WTC11 (cell line): ENCODE data around the gene LY6G5C. TPM values are rescaled to one million over a fixed set of nuclear protein-coding genes. Genes with fewer than 3 reads are reported as not detected.

Source experiments
- ATF3 ChIP-seq: sonication (generic); formaldehyde crosslinking; conservative IDR thresholded peaks from 2 replicates; pipeline ENCODE4 v1.8.1; 2022; ENCODE audit warnings: mild to moderate bottlenecking, missing genetic modification reagents
- CDX4 ChIP-seq: fragments of 250-450 bp; sonication (Bioruptor Pico); IDR thresholded peaks from 2 replicates; pipeline ENCODE4 v1.9.0; 2021; ENCODE audit warnings: moderate library complexity, mild to moderate bottlenecking, inconsistent platforms, borderline replicate concordance
- EMX1 ChIP-seq: fragments of 250-450 bp; sonication (Bioruptor Pico); IDR thresholded peaks from 2 replicates; pipeline ENCODE4 v1.8.0; 2021; ENCODE audit warnings: mild to moderate bottlenecking
- ESRRA ChIP-seq: sonication (generic); formaldehyde crosslinking; IDR thresholded peaks from 2 replicates; pipeline ENCODE4 v1.8.1; 2022; ENCODE audit warnings: mild to moderate bottlenecking, missing genetic modification reagents, borderline replicate concordance
- FOXJ3 ChIP-seq: sonication (generic); formaldehyde crosslinking; IDR thresholded peaks from 2 replicates; pipeline ENCODE4 v1.9.0; 2021; ENCODE audit warnings: missing genetic modification reagents, mild to moderate bottlenecking, borderline replicate concordance
- GRHL2 ChIP-seq: fragments of 250-450 bp; sonication (Bioruptor Pico); IDR thresholded peaks from 2 replicates; pipeline ENCODE4 v1.8.0; 2022; ENCODE audit warnings: mild to moderate bottlenecking, moderate library complexity; ENCODE audit not compliant: insufficient replicate concordance, severe bottlenecking
- GTF2I ChIP-seq: fragments of 250-450 bp; sonication (Bioruptor Pico); conservative IDR thresholded peaks from 2 replicates; pipeline ENCODE4 v1.4.0; 2021; ENCODE audit warnings: mild to moderate bottlenecking
- HMGA2 ChIP-seq: fragments of 250-450 bp; sonication (Bioruptor Pico); IDR thresholded peaks from 2 replicates; pipeline ENCODE4 v1.4.0; 2021; ENCODE audit warnings: mild to moderate bottlenecking, moderate library complexity
- HMGXB4 ChIP-seq: sonication (generic); formaldehyde crosslinking; IDR thresholded peaks from 2 replicates; pipeline ENCODE4 v1.8.1; 2023; ENCODE audit warnings: mild to moderate bottlenecking, moderate library complexity, missing genetic modification reagents
- JUN ChIP-seq: sonication (generic); formaldehyde crosslinking; IDR thresholded peaks from 2 replicates; pipeline ENCODE4 v1.8.0; 2023; ENCODE audit warnings: mild to moderate bottlenecking, missing genetic modification reagents
- KAT7 ChIP-seq: sonication (generic); formaldehyde crosslinking; IDR thresholded peaks from 2 replicates; pipeline ENCODE4 v1.8.1; 2023; ENCODE audit warnings: missing genetic modification reagents, mild to moderate bottlenecking, borderline replicate concordance
- MXD4 ChIP-seq: fragments of 250-450 bp; sonication (Bioruptor Pico); IDR thresholded peaks from 2 replicates; pipeline ENCODE4 v1.8.0; 2021; ENCODE audit warnings: mild to moderate bottlenecking, moderate library complexity, borderline replicate concordance
- NFYB ChIP-seq: sonication (generic); formaldehyde crosslinking; conservative IDR thresholded peaks from 2 replicates; pipeline ENCODE4 v1.8.0; 2022; ENCODE audit warnings: low read depth, missing genetic modification reagents
- OVOL2 ChIP-seq: fragments of 250-450 bp; sonication (Bioruptor Pico); IDR thresholded peaks from 2 replicates; pipeline ENCODE4 v1.9.0; 2021; ENCODE audit warnings: mild to moderate bottlenecking, borderline replicate concordance
- PRDM15 ChIP-seq: sonication (generic); formaldehyde crosslinking; IDR thresholded peaks from 2 replicates; pipeline ENCODE4 v1.8.0; 2022; ENCODE audit warnings: missing genetic modification reagents
- PREB ChIP-seq: sonication (generic); formaldehyde crosslinking; IDR thresholded peaks from 2 replicates; pipeline ENCODE4 v1.8.1; 2022; ENCODE audit warnings: mild to moderate bottlenecking, missing genetic modification reagents, moderate library complexity, borderline replicate concordance
- SP1 ChIP-seq: sonication (generic); formaldehyde crosslinking; conservative IDR thresholded peaks from 2 replicates; pipeline ENCODE4 v1.8.1; 2022; ENCODE audit warnings: missing genetic modification reagents
- USF1 ChIP-seq: sonication (generic); formaldehyde crosslinking; IDR thresholded peaks from 2 replicates; pipeline ENCODE4 v1.8.0; 2022; ENCODE audit warnings: mild to moderate bottlenecking, missing genetic modification reagents
- ZBTB43 ChIP-seq: sonication (generic); formaldehyde crosslinking; IDR thresholded peaks from 2 replicates; pipeline ENCODE4 v1.8.1; 2023; ENCODE audit warnings: mild to moderate bottlenecking, missing genetic modification reagents
- ZMAT4 ChIP-seq: fragments of 250-450 bp; sonication (Bioruptor Pico); IDR thresholded peaks from 2 replicates; pipeline ENCODE4 v1.9.0; 2021; ENCODE audit warnings: mild to moderate bottlenecking
- ZNF281 ChIP-seq: sonication (generic); formaldehyde crosslinking; IDR thresholded peaks from 2 replicates; pipeline ENCODE4 v1.8.0; 2023; ENCODE audit warnings: mild to moderate bottlenecking, missing genetic modification reagents
- ZNF423 ChIP-seq: fragments of 250-450 bp; sonication (Bioruptor Pico); IDR thresholded peaks from 2 replicates; pipeline ENCODE4 v2.1.2; 2022; ENCODE audit warnings: mild to moderate bottlenecking, moderate library complexity
- ZSCAN18 ChIP-seq: fragments of 250-450 bp; sonication (Bioruptor Pico); IDR thresholded peaks from 2 replicates; pipeline ENCODE4 v2.1.2; 2022; ENCODE audit warnings: mild to moderate bottlenecking, moderate library complexity
- total RNA-seq: library from RNA; stranded (reverse); gene quantifications from 3 replicates; pipeline ENCODE4 v1.2.3, GENCODE V29; 2021

The LY6G5C gene
- total RNA-seq, 1 experiment from 2014 or later: 1.0 TPM

- no peak; the same call in 1 of the 2 replicates for TF ChIP-seq KAT7 (CRISPR knock-in tag)
- no peak for TF ChIP-seq ZNF281
- TF ChIP-seq HMGA2: no peak
- no peak for TF ChIP-seq ZBTB43 (CRISPR knock-in tag)
- no peak for TF ChIP-seq ZNF423 (CRISPR knock-in tag)
- no peak for TF ChIP-seq ESRRA
- TF ChIP-seq NFYB (CRISPR knock-in tag): peak; percentile 38; the same call in 1 of the 2 replicates
- TF ChIP-seq GRHL2 (CRISPR knock-in tag): no peak
- TF ChIP-seq ZSCAN18: no peak
- TF ChIP-seq MXD4 (CRISPR knock-in tag): no peak
- TF ChIP-seq HMGXB4 (CRISPR knock-in tag): peak; percentile 39; the same call in 1 of the 2 replicates
- no peak for TF ChIP-seq GTF2I (CRISPR knock-in tag)
- no peak for TF ChIP-seq OVOL2 (CRISPR knock-in tag)
- TF ChIP-seq PREB (CRISPR knock-in tag): no peak
- TF ChIP-seq ATF3: no peak
- TF ChIP-seq ZMAT4 (CRISPR knock-in tag): no peak
- no peak for TF ChIP-seq FOXJ3 (CRISPR knock-in tag)
- TF ChIP-seq EMX1 (CRISPR knock-in tag): 0 out of 2 replicates have a peak, but pooled peaks have one; percentile 31
- 0 out of 2 replicates have a peak, but pooled peaks have one; percentile 31 for TF ChIP-seq SP1 (CRISPR knock-in tag)
- TF ChIP-seq JUN (CRISPR knock-in tag): peak; percentile 14; the same call in 1 of the 2 replicates
- TF ChIP-seq CDX4 (CRISPR knock-in tag): no peak
- TF ChIP-seq PRDM15 (CRISPR knock-in tag): peak; percentile 95
- peak; percentile 77; the same call in 1 of the 2 replicates for TF ChIP-seq USF1 (CRISPR knock-in tag)
These were observed 15.1 kb downstream of the LY6G5C start, which contains the start of gene CSNK2B (continued) for GRCh38 chr6:31665501-31666336.
